GM23248 (cell line): Measurements from ENCODE around the gene SPDEF. TPM values are rescaled to one million over a fixed set of nuclear protein-coding genes. Genes with fewer than 3 reads are reported as not detected.

Experiments used
- DNase-seq: peaks from one replicate; pipeline ENCODE4 v3.0.0-alpha.2; 2015
- H2AFZ ChIP-seq: fragments of 200-600 bp; sonication (generic); 2 replicates; pipeline ENCODE4 v1.6.1; 2016; ENCODE audit warnings: antibody characterized with exemption
- H3F3A ChIP-seq: fragments of 200-600 bp; sonication (generic); 2 replicates; pipeline ENCODE4 v1.6.1; 2016; ENCODE audit warnings: mild to moderate bottlenecking, antibody characterized with exemption, mixed run types; ENCODE audit not compliant: insufficient read depth
- H3K27ac ChIP-seq: fragments of 200-600 bp; sonication (generic); 2 replicates; pipeline ENCODE4 v1.5.1; 2016; ENCODE audit warnings: mild to moderate bottlenecking
- H3K27me3 ChIP-seq: fragments of 200-600 bp; sonication (generic); replicated peaks from 2 replicates; pipeline ENCODE4 v1.6.1; 2016; ENCODE audit warnings: mild to moderate bottlenecking; ENCODE audit not compliant: insufficient read depth
- H3K36me3 ChIP-seq: fragments of 200-600 bp; sonication (generic); 2 replicates; pipeline ENCODE4 v1.6.1; 2016; ENCODE audit warnings: low read depth, mild to moderate bottlenecking
- H3K4me1 ChIP-seq: fragments of 200-600 bp; sonication (generic); 2 replicates; pipeline ENCODE4 v1.6.1; 2016; ENCODE audit warnings: mild to moderate bottlenecking; ENCODE audit not compliant: insufficient read depth
- H3K4me2 ChIP-seq: fragments of 200-600 bp; sonication (generic); one replicate; pipeline ENCODE4 v1.6.1; 2016; ENCODE audit warnings: mild to moderate bottlenecking; ENCODE audit not compliant: unreplicated experiment
- H3K4me3 ChIP-seq: fragments of 200-600 bp; sonication (generic); 2 replicates; pipeline ENCODE4 v1.5.1; 2016; ENCODE audit warnings: mild to moderate bottlenecking
- H3K79me2 ChIP-seq: fragments of 200-600 bp; sonication (generic); 2 replicates; pipeline ENCODE4 v1.6.1; 2016; ENCODE audit warnings: mild to moderate bottlenecking; ENCODE audit not compliant: insufficient read depth
- H3K9ac ChIP-seq: fragments of 200-600 bp; sonication (generic); 2 replicates; pipeline ENCODE4 v1.6.1; 2016; ENCODE audit warnings: mild to moderate bottlenecking
- H3K9me2 ChIP-seq: fragments of 200-600 bp; sonication (generic); 2 replicates; pipeline ENCODE4 v1.6.1; 2016; ENCODE audit warnings: mixed run types, mild to moderate bottlenecking, moderate library complexity; ENCODE audit not compliant: insufficient read depth
- H3K9me3 ChIP-seq: fragments of 200-600 bp; sonication (generic); one replicate; pipeline ENCODE4 v1.6.1; 2017; ENCODE audit warnings: low read depth
- H4K20me1 ChIP-seq: fragments of 200-600 bp; sonication (generic); 2 replicates; pipeline ENCODE4 v1.6.0; 2016; ENCODE audit not compliant: insufficient read depth
- EZH2 ChIP-seq: fragments of 200-600 bp; sonication (generic); IDR thresholded peaks from 2 replicates; pipeline ENCODE4 v1.6.1; 2018; ENCODE audit warnings: antibody characterized with exemption, mild to moderate bottlenecking; ENCODE audit not compliant: insufficient read depth, poor library complexity, severe bottlenecking
- EZH2phosphoT487 ChIP-seq: fragments of 200-600 bp; sonication (generic); IDR thresholded peaks from 2 replicates; pipeline ENCODE4 v1.6.1; 2018; ENCODE audit warnings: antibody characterized with exemption, moderate library complexity, mild to moderate bottlenecking, low read depth; ENCODE audit not compliant: insufficient read depth
- WGBS, 2 experiments: methylation state at CpG; one replicate each; pipeline ENCODE4 v1.1.6; 2015 to 2017; ENCODE audit warnings: low lambda C conversion rate in 2 of 2, low coverage in 1 of 2; ENCODE audit errors: missing lambda C conversion rate in 2 of 2; 5-methylcytosine and 5-hydroxymethylcytosine counted together
- in situ Hi-C: fragments of 300-500 bp; cut with MboI; formaldehyde crosslinking; loops from 2 replicates; pipeline ENCODE4 v1.15.0; 2020
- polyA plus RNA-seq: library from polyadenylated mRNA; unstranded; fragments of >200 nt; fragmentation: Nextera tagmentation; extraction: Ambion mirVana; gene quantifications from 2 replicates; pipeline ENCODE4 v1.2.1, GENCODE V29; 2016
- total RNA-seq: library from RNA; depleted of rRNA; stranded (reverse); fragments of >200 nt; shearing (Covaris generic); gene quantifications from 2 replicates; pipeline ENCODE4 v1.2.3, GENCODE V29; 2014

The SPDEF gene
- total and polyA plus RNA-seq, 2 experiments from 2014 or later = not detected

GRCh38 chr6:34522761-34523160 is 33.4 kb downstream of the SPDEF start:
- H3F3A ChIP-seq = no peaks in the 10 kb centered on the region
- no peaks in the 10 kb centered on the region for H3K79me2 ChIP-seq
- no peaks in the 10 kb centered on the region for H4K20me1 ChIP-seq
- TF ChIP-seq EZH2 (no peak), EZH2phosphoT487 (no peak)
- no peaks in the 10 kb centered on the region; the same call in 1 of the 2 replicates for H3K27me3 ChIP-seq
- no peaks in the 10 kb centered on the region for H3K36me3 ChIP-seq
- H3K9me3 ChIP-seq = no peaks in the 10 kb centered on the region
- no peak overlapping the region for H3K4me2 ChIP-seq
- no peak overlapping the region for H2AFZ ChIP-seq
- DNase-seq = no peak
- 84 to 85% methylated on average over 10 of the region's 10 CpGs for WGBS, 2 experiments
- H3K27ac ChIP-seq = no peak overlapping the region
- H3K9me2 ChIP-seq = no peaks in the 10 kb centered on the region
- H3K4me1 ChIP-seq = peaks cover 5% of the 10 kb centered on the region; the same call in 1 of the 2 replicates
- H3K4me3 ChIP-seq = no peak overlapping the region
- no peak overlapping the region for H3K9ac ChIP-seq
- in situ Hi-C loops = no loop called here

GRCh38 chr6:34521463-34522285 is 34.5 kb downstream of the SPDEF start:
- Histone ChIP-seq H3K4me2 (no peak overlapping the region), H3K4me1 (peaks cover 3% of the 10 kb centered on the region; the same call in 1 of the 2 replicates), H3K36me3 (no peaks in the 10 kb centered on the region), H3K9me3 (no peaks in the 10 kb centered on the region), H3F3A (no peaks in the 10 kb centered on the region), H4K20me1 (no peaks in the 10 kb centered on the region), H2AFZ (no peak overlapping the region), H3K9ac (no peak overlapping the region), H3K4me3 (no peak overlapping the region), H3K79me2 (no peaks in the 10 kb centered on the region), H3K27ac (no peak overlapping the region), H3K27me3 (no peaks in the 10 kb centered on the region; the same call in 1 of the 2 replicates), H3K9me2 (no peaks in the 10 kb centered on the region)
- 79 to 87% methylated on average over 26 to 28 of the region's 28 CpGs for WGBS, 2 experiments
- no peak for TF ChIP-seq EZH2
- no peak for TF ChIP-seq EZH2phosphoT487
- no peak for DNase-seq
- in situ Hi-C loops = no loop called here

GRCh38 chr6:34520645-34521462 is 35.3 kb downstream of the SPDEF start:
- Histone ChIP-seq H3K9ac (no peak overlapping the region), H3K9me3 (no peaks in the 10 kb centered on the region), H3K27ac (no peak overlapping the region), H3F3A (no peaks in the 10 kb centered on the region), H2AFZ (no peak overlapping the region), H3K4me2 (no peak overlapping the region), H3K27me3 (no peaks in the 10 kb centered on the region; the same call in 1 of the 2 replicates), H3K4me1 (no peaks in the 10 kb centered on the region), H3K4me3 (no peak overlapping the region), H3K36me3 (no peaks in the 10 kb centered on the region), H4K20me1 (no peaks in the 10 kb centered on the region), H3K79me2 (no peaks in the 10 kb centered on the region), H3K9me2 (no peaks in the 10 kb centered on the region)
- DNase-seq = no peak
- in situ Hi-C loops = no loop called here
- 69 to 80% methylated on average over 19 to 24 of the region's 24 CpGs for WGBS, 2 experiments
- TF ChIP-seq EZH2phosphoT487 = no peak
- no peak for TF ChIP-seq EZH2

DNA sequence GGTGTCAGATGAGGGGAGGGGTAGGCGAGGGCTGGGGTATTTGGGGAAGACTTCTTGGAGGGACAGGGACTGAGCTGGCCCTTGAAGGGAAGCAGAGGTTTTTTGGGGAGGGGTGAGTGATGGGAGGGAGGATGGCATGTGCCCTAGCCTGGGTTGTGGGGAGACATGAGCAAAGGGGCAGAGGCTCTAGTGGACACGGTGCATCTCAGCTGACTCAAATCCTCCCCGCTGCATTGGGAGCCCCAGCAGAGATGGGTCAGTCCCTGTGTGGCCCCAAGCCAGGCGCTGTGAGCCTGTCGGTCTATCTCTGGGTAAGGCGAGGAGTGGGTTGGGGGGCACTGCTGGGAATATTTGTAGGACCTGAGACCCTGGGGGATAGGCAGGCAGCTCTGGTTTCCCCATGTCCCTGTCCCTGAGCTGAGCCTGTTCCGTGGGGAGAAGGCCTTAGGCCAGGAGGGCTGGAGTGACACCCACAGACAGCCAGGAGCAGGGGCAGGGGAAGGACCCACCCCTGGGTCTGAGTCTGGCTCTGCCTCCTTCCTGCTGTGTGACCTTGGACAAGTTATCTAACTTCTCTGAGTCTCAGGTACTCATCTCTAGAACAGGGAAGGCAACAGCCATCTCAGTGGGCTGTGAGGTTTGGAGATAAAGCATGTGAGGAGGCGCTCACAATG is 36.0 kb downstream of the SPDEF start:
- Histone ChIP-seq H3K79me2 (no peaks in the 10 kb centered on the region), H3K27ac (no peak overlapping the region), H3K4me1 (no peaks in the 10 kb centered on the region), H3K27me3 (peaks cover 4% of the 10 kb centered on the region; the same call in 1 of the 2 replicates), H3K9me3 (no peaks in the 10 kb centered on the region), H2AFZ (no peak overlapping the region), H3K4me2 (no peak overlapping the region), H3F3A (no peaks in the 10 kb centered on the region), H3K4me3 (no peak overlapping the region), H3K9ac (no peak overlapping the region), H3K36me3 (no peaks in the 10 kb centered on the region), H4K20me1 (no peaks in the 10 kb centered on the region), H3K9me2 (no peaks in the 10 kb centered on the region)
- WGBS, 2 experiments = 79 to 80% methylated on average over 8 of the region's 8 CpGs
- no peak for DNase-seq
- TF ChIP-seq EZH2 = no peak
- no peak for TF ChIP-seq EZH2phosphoT487
- in situ Hi-C loops = no loop called here
